HUES6 (cell line): Measurements from ENCODE around the gene DLGAP1.

Experiments
- H3K27ac ChIP-seq: 2 replicates; pipeline ENCODE4 v1.7.0; 2013; ENCODE audit warnings: low read depth, mild to moderate bottlenecking, low read length, inconsistent platforms
- H3K27me3 ChIP-seq: 2 replicates; pipeline ENCODE4 v1.6.1; 2013; ENCODE audit warnings: low read length; ENCODE audit not compliant: control insufficient read depth, insufficient read depth
- H3K36me3 ChIP-seq: 2 replicates; pipeline ENCODE4 v1.6.1; 2013; ENCODE audit warnings: low read length; ENCODE audit not compliant: control insufficient read depth, insufficient read depth
- H3K4me1 ChIP-seq: 2 replicates; pipeline ENCODE4 v1.6.1; 2013; ENCODE audit warnings: low read length; ENCODE audit not compliant: control insufficient read depth, insufficient read depth
- H3K4me3 ChIP-seq: 2 replicates; pipeline ENCODE4 v1.5.1; 2013; ENCODE audit warnings: low read depth, low read length
- H3K9ac ChIP-seq: one replicate; pipeline ENCODE4 v1.6.1; 2013; ENCODE audit warnings: mild to moderate bottlenecking, low read length
- H3K9me3 ChIP-seq: 2 replicates; pipeline ENCODE4 v1.6.1; 2013; ENCODE audit warnings: low read depth, low read length; ENCODE audit not compliant: control insufficient read depth, insufficient read depth

Gene DLGAP1

DNA sequence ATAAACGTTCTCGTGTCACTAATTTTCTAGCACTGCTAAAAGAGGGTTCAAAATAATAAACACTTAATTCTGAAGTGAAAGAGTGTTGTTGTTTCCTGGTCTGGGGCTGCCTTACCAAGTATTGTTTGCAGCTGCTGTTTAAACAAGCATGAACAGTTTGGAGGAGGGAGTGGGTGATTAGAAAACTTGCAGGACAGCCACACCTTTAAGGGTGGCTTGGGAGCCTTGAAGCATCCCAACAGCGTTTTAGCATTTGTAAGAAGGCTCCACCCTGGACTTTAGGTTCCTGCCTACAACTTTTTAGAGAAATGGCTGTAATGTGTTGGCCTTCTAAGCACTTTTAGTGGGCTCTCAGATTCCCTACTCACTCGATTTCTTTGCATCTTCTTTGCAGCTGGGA lies 633.6 kb downstream of the DLGAP1 start:
- H3K9ac ChIP-seq = no peak overlapping the region
- no peaks in the 10 kb centered on the region for H3K27me3 ChIP-seq
- peaks cover 11% of the 10 kb centered on the region for H3K4me1 ChIP-seq
- H3K9me3 ChIP-seq = no peaks in the 10 kb centered on the region
- H3K36me3 ChIP-seq = no peaks in the 10 kb centered on the region
- H3K27ac ChIP-seq = no peak overlapping the region
- H3K4me3 ChIP-seq = no peak overlapping the region

DNA sequence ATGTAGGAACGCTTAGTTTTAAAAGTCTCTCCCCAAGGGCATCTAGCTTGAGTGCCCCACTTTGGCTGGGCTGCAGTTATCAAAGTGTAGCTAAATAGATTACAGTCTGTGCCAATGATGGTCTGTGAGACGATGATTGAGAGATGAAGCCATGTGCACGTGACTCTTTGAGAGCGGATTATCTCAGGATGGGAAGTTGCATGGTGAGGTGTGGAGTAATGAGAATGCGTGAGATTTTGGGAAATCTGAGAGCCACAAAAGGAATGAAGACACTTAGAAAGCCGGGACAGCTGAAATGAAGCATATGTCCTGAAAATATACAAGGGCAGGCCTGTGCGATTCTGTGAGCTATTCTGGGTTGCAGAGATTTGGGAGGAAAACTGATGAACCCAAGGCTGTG lies 635.1 kb downstream of the DLGAP1 start:
- Histone ChIP-seq H3K4me1 (peaks cover 11% of the 10 kb centered on the region), H3K9ac (no peak overlapping the region), H3K9me3 (no peaks in the 10 kb centered on the region), H3K4me3 (no peak overlapping the region), H3K27me3 (no peaks in the 10 kb centered on the region), H3K36me3 (no peaks in the 10 kb centered on the region), H3K27ac (no peak overlapping the region)

GRCh38 chr18:3816610-3817363 lies 638.3 kb downstream of the DLGAP1 start:
- Histone ChIP-seq H3K36me3 (no peaks in the 10 kb centered on the region), H3K27ac (no peak overlapping the region), H3K4me1 (peaks cover 5% of the 10 kb centered on the region), H3K9me3 (no peaks in the 10 kb centered on the region), H3K27me3 (no peaks in the 10 kb centered on the region), H3K9ac (no peak overlapping the region), H3K4me3 (no peak overlapping the region)

GRCh38 chr18:3815991-3816390 lies 639.1 kb downstream of the DLGAP1 start:
- Histone ChIP-seq H3K27me3 (no peaks in the 10 kb centered on the region), H3K27ac (no peak overlapping the region), H3K36me3 (no peaks in the 10 kb centered on the region), H3K4me3 (no peak overlapping the region), H3K9ac (no peak overlapping the region), H3K4me1 (no peaks in the 10 kb centered on the region), H3K9me3 (no peaks in the 10 kb centered on the region)

DNA sequence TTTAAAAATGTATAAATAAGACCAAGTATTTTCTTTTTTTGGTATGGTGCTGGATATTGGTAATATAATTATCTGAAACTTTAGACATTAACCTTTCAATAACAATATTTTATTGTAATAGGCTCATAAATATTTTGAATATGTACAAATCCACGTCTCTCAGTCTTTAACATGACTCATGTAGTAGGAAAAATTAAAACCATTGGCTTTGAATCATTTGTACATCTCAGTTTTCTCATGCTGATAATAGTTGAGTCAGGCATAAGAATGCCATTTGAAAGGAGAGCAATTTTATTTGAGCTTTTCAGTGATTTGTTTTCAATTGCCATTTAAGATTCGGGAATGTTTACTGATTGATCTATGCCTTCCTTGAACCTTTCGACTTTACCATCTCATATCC lies 640.3 kb downstream of the DLGAP1 start:
- H3K9me3 ChIP-seq = no peaks in the 10 kb centered on the region
- no peaks in the 10 kb centered on the region for H3K36me3 ChIP-seq
- no peak overlapping the region for H3K4me3 ChIP-seq
- H3K27ac ChIP-seq = no peak overlapping the region
- H3K9ac ChIP-seq = no peak overlapping the region
- H3K4me1 ChIP-seq = no peaks in the 10 kb centered on the region
- no peaks in the 10 kb centered on the region for H3K27me3 ChIP-seq

GRCh38 chr18:3810296-3810695 lies 644.8 kb downstream of the DLGAP1 start:
- Histone ChIP-seq H3K4me3 (no peak overlapping the region), H3K4me1 (peaks cover 6% of the 10 kb centered on the region), H3K36me3 (no peaks in the 10 kb centered on the region), H3K9me3 (no peaks in the 10 kb centered on the region), H3K9ac (no peak overlapping the region), H3K27me3 (no peaks in the 10 kb centered on the region), H3K27ac (no peak overlapping the region)

DNA sequence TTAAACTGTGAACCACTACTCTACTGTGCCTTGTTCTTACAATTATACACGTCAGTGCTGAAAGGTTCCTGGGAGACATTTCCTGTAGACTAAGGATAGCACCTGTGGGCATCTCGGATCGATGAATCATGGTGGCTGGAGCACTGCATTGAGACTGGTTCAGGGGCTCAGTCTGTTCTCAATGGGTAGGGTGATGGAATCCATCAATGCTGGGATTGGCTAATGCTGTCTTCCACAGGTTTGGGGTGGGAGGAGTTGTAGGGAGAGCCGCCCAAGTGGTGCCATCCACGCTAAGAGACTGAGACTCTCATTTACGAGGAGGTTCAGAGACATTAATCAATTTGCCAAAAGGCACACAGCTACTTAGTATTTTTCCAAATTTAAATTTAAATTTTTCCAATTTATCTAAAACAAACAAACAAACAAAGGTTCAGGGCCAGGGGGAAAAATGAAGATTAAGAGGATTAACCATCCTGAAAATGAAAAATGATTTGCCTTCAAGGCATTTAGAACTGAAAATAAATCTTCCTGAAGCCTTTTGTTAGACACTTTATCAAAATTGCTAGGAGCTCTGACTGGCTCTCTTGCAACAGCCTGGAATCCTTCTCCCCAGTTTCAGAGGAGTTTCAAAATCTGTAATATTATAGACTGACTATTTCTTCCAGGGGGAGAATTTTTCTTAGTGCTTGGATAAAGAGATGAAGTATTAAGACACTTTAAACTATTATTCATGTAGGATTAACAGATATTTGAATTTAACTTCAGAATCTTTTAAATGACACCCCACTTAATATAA lies 645.9 kb downstream of the DLGAP1 start:
- Histone ChIP-seq H3K4me3 (no peak overlapping the region), H3K9me3 (no peaks in the 10 kb centered on the region), H3K36me3 (no peaks in the 10 kb centered on the region), H3K27me3 (no peaks in the 10 kb centered on the region), H3K9ac (no peak overlapping the region), H3K4me1 (peaks cover 9% of the 10 kb centered on the region), H3K27ac (no peak overlapping the region)

DNA sequence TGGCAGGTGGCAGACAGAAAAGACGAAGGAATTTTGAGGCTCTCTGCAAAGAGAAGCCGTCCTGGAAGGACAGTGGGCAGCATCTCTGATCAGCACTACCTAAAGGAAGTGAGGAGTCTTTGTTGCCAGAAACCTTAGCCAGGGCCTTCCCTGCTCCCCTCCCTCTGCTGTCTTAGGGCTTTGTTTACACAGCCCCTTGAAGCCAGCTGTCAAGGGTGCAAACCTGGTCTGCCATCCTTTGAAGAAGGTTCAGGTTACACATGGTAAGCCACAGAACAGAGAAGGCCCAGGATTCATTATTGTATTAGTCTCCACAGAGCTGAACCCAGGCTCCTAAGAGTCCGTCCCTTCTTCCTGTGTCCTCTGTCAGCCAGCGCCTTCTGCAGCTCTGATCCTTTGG lies 648.5 kb downstream of the DLGAP1 start:
- Histone ChIP-seq H3K27ac (no peak overlapping the region), H3K4me3 (no peak overlapping the region), H3K36me3 (no peaks in the 10 kb centered on the region), H3K9me3 (no peaks in the 10 kb centered on the region), H3K4me1 (peaks cover 9% of the 10 kb centered on the region), H3K27me3 (no peaks in the 10 kb centered on the region), H3K9ac (no peak overlapping the region)

GRCh38 chr18:3804336-3804735 lies 650.8 kb downstream of the DLGAP1 start:
- Histone ChIP-seq H3K9me3 (no peaks in the 10 kb centered on the region), H3K27ac (no peak overlapping the region), H3K4me3 (no peak overlapping the region), H3K4me1 (peaks cover 9% of the 10 kb centered on the region), H3K27me3 (no peaks in the 10 kb centered on the region), H3K36me3 (no peaks in the 10 kb centered on the region), H3K9ac (no peak overlapping the region)

GRCh38 chr18:3803350-3803749 lies 651.8 kb downstream of the DLGAP1 start:
- Histone ChIP-seq H3K27me3 (no peaks in the 10 kb centered on the region), H3K36me3 (no peaks in the 10 kb centered on the region), H3K4me3 (no peak overlapping the region), H3K27ac (no peak overlapping the region), H3K9me3 (no peaks in the 10 kb centered on the region), H3K9ac (no peak overlapping the region), H3K4me1 (peaks cover 9% of the 10 kb centered on the region)

GRCh38 chr18:3799515-3799914 lies 655.6 kb downstream of the DLGAP1 start:
- no peak overlapping the region for H3K9ac ChIP-seq
- H3K36me3 ChIP-seq = no peaks in the 10 kb centered on the region
- no peak overlapping the region for H3K4me3 ChIP-seq
- no peaks in the 10 kb centered on the region for H3K9me3 ChIP-seq
- H3K27me3 ChIP-seq = no peaks in the 10 kb centered on the region
- H3K4me1 ChIP-seq = peaks cover 5% of the 10 kb centered on the region; the same call in 1 of the 2 replicates
- no peak overlapping the region for H3K27ac ChIP-seq
